Eye (tissue), 1 donor: ENCODE results near the gene BCO2.

Experiments
- DNase-seq: peaks from one replicate; pipeline ENCODE4 v3.0.0-alpha.2; 2015

Gene BCO2

DNA sequence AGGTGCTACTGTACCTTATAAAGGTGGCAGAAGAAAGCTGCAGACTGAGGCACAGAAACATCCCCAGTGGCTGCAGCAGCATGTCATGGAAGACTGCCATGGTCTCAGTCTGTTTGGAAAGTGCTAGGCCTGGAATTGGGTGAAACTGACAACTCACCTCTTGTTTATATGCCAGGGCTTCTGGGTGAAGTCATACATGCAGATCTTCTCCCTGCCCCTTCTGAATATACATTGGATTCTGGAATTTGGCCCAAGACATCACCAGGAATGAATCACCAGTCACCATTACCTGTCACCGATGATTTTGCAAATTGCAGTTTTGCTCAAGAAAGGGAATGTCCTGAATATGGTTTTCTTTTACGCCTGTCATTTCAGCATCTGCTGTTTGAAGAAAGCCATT is 85.2 kb downstream of the BCO2 start, which contains the start of gene PLET1:
PLET1 (minus strand) TSS at position 371 of the 400 bp plus-strand sequence; CDS start at position 100, 271 bp downstream.
- no peak for DNase-seq

DNA sequence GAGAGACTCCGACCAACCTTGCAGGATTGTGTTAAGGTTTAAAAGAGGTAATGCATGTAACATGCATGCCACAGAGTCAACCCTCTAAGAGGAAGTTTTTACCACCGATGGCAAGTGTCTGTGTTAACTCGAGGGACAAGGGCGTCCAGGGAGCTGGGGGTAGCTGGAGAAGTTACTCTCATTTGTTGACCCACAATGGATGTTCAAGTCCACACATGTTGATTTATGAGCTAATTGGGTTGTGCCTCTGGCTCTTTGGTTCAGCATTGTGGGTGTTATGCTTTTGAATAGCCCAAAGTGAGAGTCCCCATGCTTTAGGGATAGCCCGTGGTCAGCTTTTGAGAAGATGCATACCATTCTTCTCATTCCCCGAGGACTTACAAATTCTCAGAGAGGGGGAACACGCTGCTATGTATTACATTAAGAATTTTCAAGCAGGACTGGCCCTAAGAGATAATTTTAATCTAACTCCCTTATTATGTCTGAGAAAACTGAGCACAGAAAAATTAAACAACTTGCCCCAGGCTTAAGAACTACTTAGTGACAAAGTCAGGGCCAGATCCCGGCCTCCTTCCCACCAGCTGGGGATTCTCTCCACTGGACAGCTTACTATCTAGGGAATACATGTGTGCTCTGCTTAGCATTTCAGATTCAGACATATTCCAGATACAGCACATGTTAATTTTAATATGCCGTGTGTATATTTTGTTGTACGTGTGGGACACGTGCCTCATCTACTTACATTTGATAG is 90.5 kb downstream of the BCO2 start:
- no peak for DNase-seq

DNA sequence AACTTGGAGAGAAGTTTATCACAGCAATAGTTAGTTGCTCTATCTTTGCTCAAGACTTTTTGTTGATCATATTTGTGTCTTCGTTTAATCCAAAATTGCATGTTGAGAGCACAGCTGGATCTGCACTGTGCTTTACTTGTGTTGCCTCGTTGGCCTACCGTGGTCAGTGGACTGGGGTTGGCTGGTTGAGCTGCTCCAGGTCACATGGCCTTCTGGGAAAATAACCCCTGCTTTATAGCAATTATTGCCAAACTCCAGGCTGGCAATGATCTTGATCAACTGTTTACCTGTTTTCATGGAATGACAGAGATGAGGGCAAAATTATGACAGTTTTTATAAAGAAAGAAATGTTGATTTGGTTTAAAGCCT is 91.1 kb downstream of the BCO2 start:
- DNase-seq = no peak

DNA sequence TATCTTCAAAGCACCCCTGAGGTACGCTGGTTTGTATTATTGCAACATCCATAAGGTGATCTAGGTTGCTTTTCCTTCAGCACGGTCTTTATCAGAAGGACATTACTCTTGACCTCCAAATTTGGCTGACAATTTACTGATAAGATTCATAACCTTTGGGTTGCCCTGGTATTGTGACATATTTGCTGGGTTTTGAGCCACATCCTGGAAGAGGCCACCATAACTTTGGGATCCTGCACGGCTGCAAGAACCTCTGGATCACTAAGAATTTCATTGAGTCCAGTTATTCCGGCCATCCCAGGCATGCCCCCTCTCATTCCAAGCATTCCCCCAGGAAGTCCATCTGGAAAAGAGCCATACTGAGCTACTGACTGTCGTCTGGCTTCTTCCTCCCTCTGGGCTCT is 91.9 kb downstream of the BCO2 start:
- DNase-seq = no peak

DNA sequence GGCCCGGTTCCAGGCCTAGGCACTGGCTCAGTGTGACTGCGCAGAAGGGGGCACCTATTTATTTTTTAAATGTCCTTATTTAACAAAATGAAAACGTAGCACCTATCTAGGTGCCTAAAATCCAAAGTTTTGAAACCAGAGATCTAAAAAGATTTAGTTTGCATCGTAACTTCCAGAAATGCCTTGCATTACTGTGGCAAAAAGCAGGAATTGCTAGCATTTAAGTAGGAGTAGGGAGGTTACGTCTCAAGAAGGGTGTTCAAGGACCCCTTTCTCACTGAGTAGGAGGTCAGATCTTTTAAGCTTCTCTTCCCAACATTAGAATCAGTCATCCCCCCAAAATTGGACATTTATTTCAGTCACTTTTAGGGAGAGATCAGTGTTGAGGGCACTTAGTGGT is 93.1 kb downstream of the BCO2 start:
- no peak for DNase-seq
